Neural progenitor cell (in vitro differentiated cells): ENCODE results near the gene SPEF2. TPM values are rescaled to one million over a fixed set of nuclear protein-coding genes. Genes with fewer than 3 reads are reported as not detected.

ENCODE experiments used
- DNase-seq: peaks from one replicate; pipeline ENCODE4 v3.0.0-alpha.2; 2016; ENCODE audit warnings: low spot score
- H2AFZ ChIP-seq: fragments of 200-600 bp; sonication (generic); replicated peaks from 2 replicates; pipeline ENCODE4 v1.6.1; 2016; ENCODE audit warnings: antibody characterized with exemption
- H3F3A ChIP-seq: fragments of 200-600 bp; sonication (generic); 2 replicates; pipeline ENCODE4 v1.6.1; 2016; ENCODE audit warnings: antibody characterized with exemption, low read depth
- H3K27ac ChIP-seq: fragments of 200-600 bp; sonication (generic); 2 replicates; pipeline ENCODE4 v1.5.1; 2016; ENCODE audit warnings: mild to moderate bottlenecking
- H3K27me3 ChIP-seq: fragments of 200-600 bp; sonication (generic); 2 replicates; pipeline ENCODE4 v1.6.1; 2016; ENCODE audit warnings: mild to moderate bottlenecking, moderate library complexity
- H3K36me3 ChIP-seq: fragments of 200-600 bp; sonication (generic); 2 replicates; pipeline ENCODE4 v1.5.1; 2016
- H3K4me1 ChIP-seq: fragments of 200-600 bp; sonication (generic); 2 replicates; pipeline ENCODE4 v1.6.1; 2016; ENCODE audit warnings: mixed run types
- H3K4me2 ChIP-seq: fragments of 200-600 bp; sonication (generic); 2 replicates; pipeline ENCODE4 v1.6.1; 2016
- H3K4me3 ChIP-seq: fragments of 200-600 bp; sonication (generic); 2 replicates; pipeline ENCODE4 v1.5.1; 2016
- H3K79me2 ChIP-seq: fragments of 200-600 bp; sonication (generic); 2 replicates; pipeline ENCODE4 v1.6.1; 2016; ENCODE audit warnings: low read depth
- H3K9ac ChIP-seq: fragments of 200-600 bp; sonication (generic); 2 replicates; pipeline ENCODE4 v1.6.1; 2016
- H3K9me3 ChIP-seq: fragments of 200-600 bp; sonication (generic); 2 replicates; pipeline ENCODE4 v1.5.1; 2016; ENCODE audit warnings: low read depth
- H4K20me1 ChIP-seq: fragments of 200-600 bp; sonication (generic); 2 replicates; pipeline ENCODE4 v1.6.1; 2016; ENCODE audit warnings: low read depth
- H3K27ac Mint-ChIP-seq: 3 replicates; pipeline ENCODE4 v1.8.0; 2021; ENCODE audit warnings: mixed read lengths
- H3K27me3 Mint-ChIP-seq: 2 replicates; pipeline ENCODE4 v1.8.0; 2022; ENCODE audit warnings: low read depth, mild to moderate bottlenecking, inconsistent platforms, moderate library complexity, mixed read lengths; ENCODE audit not compliant: insufficient read depth
- H3K36me3 Mint-ChIP-seq: 3 replicates; pipeline ENCODE4 v1.8.0; 2021; ENCODE audit warnings: mixed read lengths
- H3K4me1 Mint-ChIP-seq: 3 replicates; pipeline ENCODE4 v1.8.0; 2021; ENCODE audit warnings: mixed read lengths
- H3K4me3 Mint-ChIP-seq: 3 replicates; pipeline ENCODE4 v1.8.0; 2021; ENCODE audit warnings: mild to moderate bottlenecking, moderate library complexity, mixed read lengths
- H3K9me3 Mint-ChIP-seq: 3 replicates; pipeline ENCODE4 v1.8.0; 2020; ENCODE audit warnings: mixed read lengths
- CTCF ChIP-seq: fragments of 200-600 bp; sonication (generic); IDR thresholded peaks from 2 replicates; pipeline ENCODE4 v1.5.1; 2017; ENCODE audit warnings: antibody characterized with exemption, mild to moderate bottlenecking
- EZH2 ChIP-seq: fragments of 200-600 bp; sonication (generic); IDR thresholded peaks from 2 replicates; pipeline ENCODE4 v1.6.1; 2017; ENCODE audit warnings: antibody characterized with exemption, mild to moderate bottlenecking, moderate library complexity
- EZH2phosphoT487 ChIP-seq: fragments of 200-600 bp; sonication (generic); IDR thresholded peaks from 2 replicates; pipeline ENCODE4 v1.6.1; 2017; ENCODE audit warnings: antibody characterized with exemption
- total RNA-seq: library from RNA; depleted of rRNA; stranded (reverse); fragments of >200 nt; gene quantifications from 2 replicates; pipeline ENCODE4 v1.2.3, GENCODE V29; 2015; ENCODE audit warnings: low replicate concordance

SPEF2 gene
- total RNA-seq, 1 donor from 2014 or later = 5.8 TPM

- H3K9me3 ChIP-seq = no peaks in the 10 kb centered on the region
- Mint-ChIP-seq H3K9me3 (no peaks in the 10 kb centered on the region), H3K4me3 (no peak overlapping the region), H3K4me1 (peaks cover 5% of the 10 kb centered on the region), H3K27ac (no peak overlapping the region), H3K36me3 (no peaks in the 10 kb centered on the region), H3K27me3 (no peaks in the 10 kb centered on the region)
- H3K4me1 ChIP-seq = no peaks in the 10 kb centered on the region
- no peaks in the 10 kb centered on the region for H4K20me1 ChIP-seq
- TF ChIP-seq EZH2 = no peak
- no peak for TF ChIP-seq CTCF
- TF ChIP-seq EZH2phosphoT487 = no peak
- no peaks in the 10 kb centered on the region for H3K79me2 ChIP-seq
- H3K36me3 ChIP-seq = no peaks in the 10 kb centered on the region
- no peak overlapping the region for H3K27ac ChIP-seq
- no peak overlapping the region for H3K4me3 ChIP-seq
- H3K4me2 ChIP-seq = no peak overlapping the region
- H3K27me3 ChIP-seq = no peaks in the 10 kb centered on the region
- no peak for DNase-seq
- H2AFZ ChIP-seq = no peak overlapping the region
- H3F3A ChIP-seq = no peaks in the 10 kb centered on the region
- H3K9ac ChIP-seq = no peak overlapping the region
Measured at GRCh38 chr5:35672995-35673394, 55.3 kb downstream of the SPEF2 start.

- Histone ChIP-seq H3K4me3 (no peak overlapping the region), H3F3A (no peaks in the 10 kb centered on the region), H3K9ac (no peak overlapping the region), H3K79me2 (no peaks in the 10 kb centered on the region), H3K4me1 (no peaks in the 10 kb centered on the region), H3K36me3 (no peaks in the 10 kb centered on the region), H3K27ac (no peak overlapping the region), H3K4me2 (no peak overlapping the region), H2AFZ (no peak overlapping the region), H3K9me3 (no peaks in the 10 kb centered on the region), H3K27me3 (no peaks in the 10 kb centered on the region), H4K20me1 (no peaks in the 10 kb centered on the region)
- DNase-seq = no peak
- no peak for TF ChIP-seq EZH2phosphoT487
- TF ChIP-seq CTCF = no peak
- no peak for TF ChIP-seq EZH2
- Mint-ChIP-seq H3K36me3 (no peaks in the 10 kb centered on the region), H3K4me1 (peaks cover 5% of the 10 kb centered on the region), H3K4me3 (no peak overlapping the region), H3K27me3 (no peaks in the 10 kb centered on the region), H3K27ac (no peak overlapping the region), H3K9me3 (no peaks in the 10 kb centered on the region)
Measured at GRCh38 chr5:35674049-35674448, 56.4 kb downstream of the SPEF2 start.

- Histone ChIP-seq H3K4me1 (no peaks in the 10 kb centered on the region), H3K4me3 (no peak overlapping the region), H3K27me3 (no peaks in the 10 kb centered on the region), H3K36me3 (no peaks in the 10 kb centered on the region), H2AFZ (no peak overlapping the region), H4K20me1 (no peaks in the 10 kb centered on the region), H3K27ac (no peak overlapping the region), H3K79me2 (no peaks in the 10 kb centered on the region), H3K4me2 (no peak overlapping the region), H3F3A (no peaks in the 10 kb centered on the region), H3K9me3 (no peaks in the 10 kb centered on the region), H3K9ac (no peak overlapping the region)
- H3K27me3 Mint-ChIP-seq = no peaks in the 10 kb centered on the region
- H3K36me3 Mint-ChIP-seq = no peaks in the 10 kb centered on the region
- H3K4me3 Mint-ChIP-seq = no peak overlapping the region
- H3K27ac Mint-ChIP-seq = no peak overlapping the region
- peaks cover 5% of the 10 kb centered on the region for H3K4me1 Mint-ChIP-seq
- H3K9me3 Mint-ChIP-seq = no peaks in the 10 kb centered on the region
- no peak for TF ChIP-seq EZH2phosphoT487
- TF ChIP-seq CTCF = no peak
- no peak for TF ChIP-seq EZH2
- no peak for DNase-seq
Measured at GRCh38 chr5:35675392-35675791, 57.7 kb downstream of the SPEF2 start.
